GM12873 (cell line): ENCODE results near the gene CWF19L2.

Experiments
- CTCF ChIP-seq: IDR thresholded peaks from 2 replicates; pipeline ENCODE4 v1.5.1; 2012; ENCODE audit warnings: low read depth, mild to moderate bottlenecking, moderate library complexity, low read length, control low read depth; ENCODE audit not compliant: insufficient read depth; ENCODE audit errors: missing control alignments

The CWF19L2 gene

GRCh38 chr11:107427569-107428180 lies 29.9 kb downstream of the CWF19L2 start:
- TF ChIP-seq CTCF, result no peak

- no peak for TF ChIP-seq CTCF
Measured at GRCh38 chr11:107413352-107413751, 44.3 kb downstream of the CWF19L2 start.

- no peak for TF ChIP-seq CTCF
Measured at GRCh38 chr11:107408762-107409211, 48.8 kb downstream of the CWF19L2 start.

- no peak for TF ChIP-seq CTCF
Measured at GRCh38 chr11:107405260-107405659, 52.4 kb downstream of the CWF19L2 start.

GRCh38 chr11:107397357-107397756 lies 60.3 kb downstream of the CWF19L2 start:
- TF ChIP-seq CTCF, result no peak

- no peak for TF ChIP-seq CTCF
Measured at GRCh38 chr11:107392611-107393010, 65.0 kb downstream of the CWF19L2 start.

- no peak for TF ChIP-seq CTCF
Measured at GRCh38 chr11:107387666-107388065, 70.0 kb downstream of the CWF19L2 start.
